NOMO-1 treated with dmso at 0.1 percent for 144 hours (cell line): ENCODE results near the gene ZNF337.
"Not testable (repeated sequence)": the region's sequence is repeated elsewhere in the genome, so short reads cannot be mapped to it uniquely, and the experiment has no call there.

Experiments
- DNase-seq: peaks from one replicate; lab custom pipeline; 2025; ENCODE audit not compliant: unreplicated experiment; lab: John Stamatoyannopoulos, UW

The ZNF337 gene

DNA sequence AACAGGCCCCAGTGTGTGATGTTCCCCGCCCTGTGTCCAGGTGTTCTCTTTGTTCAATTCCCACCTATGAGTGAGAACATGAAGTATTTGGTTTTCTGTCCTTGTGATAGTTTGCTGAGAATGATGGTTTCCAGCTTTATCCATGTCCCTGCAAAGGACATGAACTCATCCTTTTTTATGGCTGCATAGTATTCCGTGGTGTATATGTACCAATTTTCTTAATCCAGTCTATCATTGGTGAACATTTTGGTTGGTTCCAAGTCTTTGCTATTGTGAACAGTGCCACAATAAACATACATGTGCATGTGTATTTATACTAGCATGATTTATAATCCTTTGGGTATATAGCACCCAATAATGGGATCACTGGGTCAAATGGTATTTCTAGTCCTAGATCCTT, 66.0 kb downstream of the ZNF337 start:
- not testable (repeated sequence) for DNase-seq

DNA sequence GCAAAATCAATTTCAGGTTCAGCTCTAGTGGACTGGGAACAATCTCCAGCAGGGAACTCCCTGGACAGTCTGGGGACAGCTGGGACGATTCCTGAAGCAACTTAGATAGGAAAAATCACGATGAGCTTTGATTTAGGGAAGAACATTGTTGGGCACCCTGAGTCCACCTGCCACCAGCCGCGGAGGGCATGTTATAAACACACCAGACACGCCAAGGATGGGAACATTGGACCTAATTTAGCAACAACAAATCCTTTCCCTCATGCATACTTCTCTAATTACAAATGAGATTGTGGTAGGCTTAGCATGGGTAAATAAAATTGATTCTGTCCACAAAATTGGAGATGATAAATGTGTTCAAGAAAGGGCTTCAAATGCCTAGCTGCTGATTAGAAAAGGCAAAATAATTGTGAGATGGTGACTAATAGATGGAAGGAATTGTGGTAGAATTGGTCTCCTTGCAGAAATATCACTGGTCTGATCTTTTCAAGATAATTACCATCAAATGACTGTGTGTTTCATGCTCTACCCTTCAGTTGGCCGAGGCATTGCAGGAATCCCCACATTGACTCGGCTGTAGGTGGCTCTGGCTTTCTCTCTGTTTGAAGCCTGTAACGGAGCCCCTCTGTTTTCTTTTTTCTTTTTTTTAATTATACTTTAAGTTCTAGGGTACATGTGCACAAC, 66.7 kb downstream of the ZNF337 start:
- DNase-seq, result no peak

DNA sequence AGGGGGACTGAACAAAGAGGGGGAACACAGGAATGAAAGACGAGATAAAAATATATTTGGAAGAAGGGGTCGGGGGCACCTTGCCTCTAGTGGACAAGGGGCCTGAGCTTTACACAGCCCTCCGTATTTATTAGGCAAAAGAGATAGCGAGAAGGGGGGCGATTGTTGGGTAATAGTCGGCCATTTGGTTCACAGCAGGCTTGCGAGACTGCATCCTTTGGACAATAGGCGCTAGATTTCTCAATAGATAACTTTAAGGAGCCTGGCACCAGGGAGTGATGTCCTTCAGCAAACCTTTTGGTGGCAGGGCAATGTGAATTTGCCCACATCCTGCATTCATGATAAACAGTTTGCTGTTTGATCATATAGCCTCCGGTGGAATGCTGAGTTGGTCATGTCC, 69.9 kb downstream of the ZNF337 start:
- DNase-seq, result no peak

DNA sequence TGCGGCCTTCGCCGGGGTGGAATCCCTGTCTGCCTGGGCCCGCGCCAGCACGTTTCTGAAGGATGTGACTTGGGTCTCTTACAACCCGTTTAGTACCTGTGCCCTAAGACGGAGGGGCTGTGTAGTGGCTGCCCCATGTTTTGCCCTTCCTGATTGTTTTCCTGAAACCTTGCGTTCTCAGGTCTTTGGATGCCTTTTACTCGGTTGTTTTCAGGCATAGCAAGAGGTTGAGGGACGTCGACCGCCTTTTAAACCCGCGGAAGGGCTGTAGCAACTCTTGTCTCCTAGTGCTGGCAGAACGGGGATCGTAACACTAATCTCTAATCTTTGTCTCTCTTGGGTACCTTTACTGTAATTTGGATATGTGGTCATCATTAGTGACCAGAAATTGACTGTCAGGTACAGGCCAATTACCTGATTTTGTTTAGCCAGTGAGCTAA, 72.1 kb downstream of the ZNF337 start:
- DNase-seq, result no peak
